HG03439 (cell line): ENCODE data around the gene FAM20C.
"Not testable (repeated sequence)": the region's sequence is repeated elsewhere in the genome, so short reads cannot be mapped to it uniquely, and the experiment has no call there.

Experiments
- ATAC-seq: cut with Tn5 transposase; IDR thresholded peaks from one replicate; pipeline ENCODE4 v1.9.1; 2021; ENCODE audit warnings: mild to moderate bottlenecking, moderate library complexity; ENCODE audit not compliant: unreplicated experiment

The FAM20C gene

GRCh38 chr7:255038-255435, 62.7 kb downstream of the FAM20C start:
- no peak for ATAC-seq

- no peak for ATAC-seq
Observed at GRCh38 chr7:255721-256361, 63.5 kb downstream of the FAM20C start.

- ATAC-seq = no peak
Observed at GRCh38 chr7:256461-256940, 64.1 kb downstream of the FAM20C start.

- no peak for ATAC-seq
Observed at GRCh38 chr7:256981-257646, 64.7 kb downstream of the FAM20C start.

- ATAC-seq = no peak
Observed at GRCh38 chr7:257647-257992, 65.2 kb downstream of the FAM20C start.

- ATAC-seq = no peak
Observed at GRCh38 chr7:258476-259190, 66.3 kb downstream of the FAM20C start.

- no peak for ATAC-seq
Observed at GRCh38 chr7:259191-259505, 66.8 kb downstream of the FAM20C start.

- ATAC-seq = no peak
Observed at GRCh38 chr7:259751-260405, 67.5 kb downstream of the FAM20C start.

GRCh38 chr7:260441-261281, 68.3 kb downstream of the FAM20C start:
- no peak for ATAC-seq

- ATAC-seq = no peak
Observed at GRCh38 chr7:261341-262250, 69.2 kb downstream of the FAM20C start.

- no peak for ATAC-seq
Observed at GRCh38 chr7:262251-262572, 69.8 kb downstream of the FAM20C start.

- ATAC-seq = not testable (repeated sequence)
Observed at GRCh38 chr7:262631-263311, 70.4 kb downstream of the FAM20C start.

- ATAC-seq = not testable (repeated sequence)
Observed at GRCh38 chr7:263483-264351, 71.3 kb downstream of the FAM20C start.

- no peak for ATAC-seq
Observed at GRCh38 chr7:264541-265191, 72.3 kb downstream of the FAM20C start.

GRCh38 chr7:265192-265997, 73.0 kb downstream of the FAM20C start:
- no peak for ATAC-seq

- no peak for ATAC-seq
Observed at GRCh38 chr7:265998-266850, 73.9 kb downstream of the FAM20C start.
